Head of caudate nucleus (tissue), 42 donors: ENCODE data around the gene SAMD4A.

Source experiments
- DNase-seq, 42 donors: peaks; one replicate each; pipeline versions ENCODE4 v3.0.0 to v3.0.0-alpha.2; 2020 to 2021; ENCODE audit warnings: mixed read lengths in 7 of 42
- intact Hi-C: fragments of 100-400 bp; cut with DNase I; formaldehyde crosslinking; loops from one replicate; pipeline ENCODE4 v1.15.0; 2022

Gene SAMD4A

DNA sequence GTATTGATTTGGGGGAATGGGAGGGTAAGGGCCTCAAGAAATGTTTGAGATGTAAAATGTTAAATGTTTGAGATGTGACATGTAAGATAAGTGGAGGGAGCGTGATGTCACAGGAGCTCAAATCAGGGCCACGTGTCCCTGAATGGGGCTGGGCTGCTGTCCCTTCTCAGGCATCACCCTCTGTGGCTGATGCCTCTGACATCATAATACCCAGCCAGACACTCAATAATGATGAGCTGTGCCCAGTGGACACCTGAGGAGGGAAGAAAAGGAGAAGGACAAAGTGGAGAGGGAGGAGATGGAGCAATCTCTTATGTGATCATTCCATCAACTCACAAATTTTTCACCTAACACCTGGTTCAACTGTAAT is 120.8 kb downstream of the SAMD4A start:
- DNase-seq, result no peak
- intact Hi-C loops, result no loop called here

DNA sequence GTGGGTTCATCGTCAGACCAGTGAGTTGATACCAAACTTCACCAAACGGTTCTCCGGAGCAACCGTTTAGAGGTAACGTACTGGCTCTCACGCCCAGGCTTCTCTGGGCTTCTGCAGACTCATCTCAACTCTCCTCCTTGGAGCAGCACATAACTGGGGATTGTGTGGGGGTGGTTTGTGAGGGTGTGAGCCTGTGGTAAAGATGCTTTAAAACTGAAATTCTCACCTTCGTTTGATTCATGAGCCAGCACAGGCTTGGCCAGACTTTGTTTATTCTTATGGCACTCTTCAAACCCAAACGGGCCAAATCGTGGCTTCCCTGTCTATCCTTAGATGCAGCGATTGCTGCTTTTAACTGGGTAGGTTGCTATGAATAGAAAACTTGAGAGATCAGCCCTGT is 121.3 kb downstream of the SAMD4A start:
- no peak for DNase-seq
- intact Hi-C loops, result no loop called here

DNA sequence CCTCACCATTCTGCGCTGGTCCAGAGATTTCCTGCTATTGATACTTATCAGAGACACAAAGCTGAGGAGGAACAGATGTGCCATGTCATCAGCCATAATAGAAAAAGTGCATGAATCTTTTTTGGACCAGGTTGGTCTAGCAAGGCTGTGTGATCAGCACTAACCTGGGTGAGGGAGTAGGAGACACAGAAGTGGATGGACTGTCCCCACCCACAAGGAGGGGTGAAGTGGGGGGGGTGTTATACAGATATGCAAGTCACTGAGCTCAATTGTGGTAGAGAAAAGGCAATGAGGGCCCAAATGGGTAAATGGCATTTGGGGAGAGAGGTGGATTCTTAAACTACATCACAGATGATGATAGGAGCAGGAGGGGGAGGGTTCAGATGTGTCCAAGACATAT is 123.0 kb downstream of the SAMD4A start:
- intact Hi-C loops, result loop anchor here (5.0 kb wide), 1 partner anchor 118 kb away; no protein-coding TSS in a partner anchor

DNA sequence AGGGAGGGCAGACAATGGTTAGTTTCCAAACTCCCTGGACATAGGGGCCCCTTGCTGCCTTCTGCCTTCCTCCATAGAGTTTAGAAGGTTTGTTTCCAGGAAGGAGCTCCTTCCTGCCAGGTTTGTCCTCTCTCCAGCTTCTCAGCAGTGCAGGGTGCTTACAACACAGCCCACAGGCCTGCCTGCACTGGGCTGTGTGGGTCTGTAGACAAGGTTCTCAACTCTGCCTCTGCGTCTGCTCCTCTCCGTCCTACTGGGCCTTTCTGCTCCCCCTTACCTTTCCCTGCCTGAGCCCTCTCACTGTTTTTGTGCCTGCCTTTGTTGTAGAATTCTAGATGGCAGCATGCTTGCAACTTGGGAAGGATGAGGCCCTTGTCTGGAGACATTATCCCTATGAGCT is 124.0 kb downstream of the SAMD4A start:
- no peak for DNase-seq
- intact Hi-C loops, result loop anchor here (5.0 kb wide), 1 partner anchor 119 kb away; no protein-coding TSS in a partner anchor

More for the DNA sequence above, 123.0 kb downstream of the SAMD4A start:
- no peak for DNase-seq

DNA sequence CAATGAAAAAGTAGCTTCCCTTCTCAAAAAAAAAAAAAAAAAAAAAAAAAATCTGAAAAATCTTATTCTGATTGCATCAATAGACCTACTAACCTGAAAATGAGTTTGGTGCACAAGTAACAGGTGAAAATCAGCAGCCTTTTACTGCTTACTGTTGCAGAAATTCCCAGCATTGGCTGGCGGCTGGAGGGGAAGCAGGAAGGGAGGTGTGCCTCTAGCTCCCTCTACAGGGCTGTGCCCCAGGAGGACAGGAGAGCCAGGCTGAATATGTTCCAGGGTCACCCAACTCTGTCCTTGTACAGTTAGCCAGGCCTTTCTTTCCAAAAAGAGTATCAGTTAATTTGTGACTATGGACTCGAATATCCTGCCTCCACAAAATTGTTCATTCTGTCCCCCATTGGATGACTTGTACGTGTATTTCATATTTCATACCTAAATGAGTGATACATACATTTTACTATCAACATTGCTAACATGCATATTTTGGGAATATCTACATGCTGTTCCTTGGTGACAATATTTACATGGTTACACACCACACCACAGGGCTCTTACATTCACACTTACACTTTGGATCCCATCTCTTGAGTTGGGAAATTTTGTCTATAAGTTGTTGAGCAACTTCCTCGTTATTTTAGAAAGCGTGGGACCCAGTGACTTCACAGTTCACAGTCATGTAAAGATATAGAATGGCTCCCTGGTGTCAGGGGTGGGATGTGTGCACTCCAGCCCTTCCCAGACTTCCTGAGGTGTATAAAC is 124.8 kb downstream of the SAMD4A start:
- intact Hi-C loops, result loop anchor here (5.0 kb wide), 1 partner anchor 119 kb away; no protein-coding TSS in a partner anchor
- peak; percentile 59 to 90 (median 78) for DNase-seq

DNA sequence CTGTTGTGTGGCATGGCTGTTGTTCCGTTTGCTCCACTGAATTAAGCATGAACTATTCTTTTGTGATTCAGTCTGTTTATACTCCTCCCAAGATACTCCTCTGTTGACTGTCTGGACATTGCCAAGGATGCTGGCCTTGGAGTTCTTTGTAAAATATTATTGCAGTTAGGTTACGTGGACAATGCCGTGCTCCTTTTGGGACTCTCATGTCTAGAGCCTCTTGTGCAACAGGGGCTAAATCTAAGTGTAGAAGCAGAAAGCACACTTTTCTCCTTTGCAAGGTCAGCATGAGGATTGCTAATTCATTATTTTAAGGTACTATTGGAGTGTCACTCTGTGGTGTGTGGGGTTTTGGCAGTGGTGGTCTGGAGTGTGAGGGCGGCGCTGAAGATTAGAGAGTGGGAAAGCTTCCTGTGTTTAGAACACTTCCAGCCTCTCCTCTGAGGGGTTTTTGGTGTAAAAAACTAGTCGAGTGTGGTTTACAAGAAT is 125.4 kb downstream of the SAMD4A start:
- intact Hi-C loops, result loop anchor here (5.0 kb wide), 1 partner anchor 120 kb away; no protein-coding TSS in a partner anchor
- no peak for DNase-seq

DNA sequence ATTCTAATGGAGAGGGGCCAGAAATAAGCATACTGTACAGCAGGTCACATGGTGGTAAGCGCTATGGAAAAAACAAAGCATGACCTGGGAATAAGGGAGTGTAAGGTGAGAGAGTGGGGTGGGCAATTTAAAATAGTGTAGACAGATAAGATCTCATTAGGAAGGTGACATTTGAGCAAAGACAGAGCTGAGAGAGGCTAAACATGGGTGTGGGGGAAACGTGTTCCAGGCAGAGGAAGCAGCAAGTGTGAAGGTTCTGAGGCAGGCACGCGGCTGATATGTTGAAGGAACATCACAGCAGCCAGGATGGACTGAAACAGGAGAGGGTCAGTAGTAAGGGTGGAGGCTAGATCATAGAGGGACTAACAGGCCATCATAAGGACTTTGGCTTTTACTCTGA is 126.8 kb downstream of the SAMD4A start:
- intact Hi-C loops, result loop anchor here (5.0 kb wide), 1 partner anchor 121 kb away; no protein-coding TSS in a partner anchor
- no peak for DNase-seq

DNA sequence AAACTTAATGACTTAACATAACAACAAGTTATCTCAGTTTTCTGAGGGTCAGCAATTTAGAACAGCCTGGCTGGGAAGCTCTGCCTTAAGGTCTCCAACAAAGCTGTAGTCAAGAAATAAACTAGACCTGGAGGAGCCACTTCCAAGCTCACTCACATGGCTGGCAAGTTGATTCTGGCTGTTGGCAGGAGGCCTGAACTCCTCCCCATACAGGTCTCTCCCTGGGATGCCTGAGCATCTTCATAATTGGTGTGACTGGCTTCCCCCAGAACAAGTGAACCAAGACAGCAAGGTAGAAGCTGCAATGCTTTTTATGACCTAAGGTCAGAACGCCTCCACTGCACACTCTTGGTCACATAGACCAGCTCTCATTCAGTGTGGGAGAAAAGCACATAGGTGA is 128.3 kb downstream of the SAMD4A start:
- intact Hi-C loops, result no loop called here
- no peak for DNase-seq

DNA sequence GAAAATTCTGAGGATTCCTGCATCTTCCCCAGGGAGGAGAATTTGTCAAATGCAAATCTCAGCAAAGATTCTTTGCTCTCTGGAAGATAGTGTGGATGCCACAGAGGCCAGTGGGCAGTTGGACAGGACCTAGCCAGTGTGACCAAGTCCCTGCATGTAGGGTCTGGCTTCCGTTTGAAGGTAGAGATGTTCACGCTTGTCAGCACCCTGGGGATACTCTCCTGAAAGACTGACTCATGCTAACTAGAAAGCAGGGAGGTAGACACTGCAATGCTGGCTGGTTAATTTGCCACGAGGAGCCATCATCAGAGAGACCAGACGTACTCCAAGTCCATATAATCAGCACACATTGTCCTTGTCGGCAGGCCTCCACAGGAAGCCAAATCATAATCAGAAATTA is 130.1 kb downstream of the SAMD4A start:
- no peak for DNase-seq
- intact Hi-C loops, result no loop called here

DNA sequence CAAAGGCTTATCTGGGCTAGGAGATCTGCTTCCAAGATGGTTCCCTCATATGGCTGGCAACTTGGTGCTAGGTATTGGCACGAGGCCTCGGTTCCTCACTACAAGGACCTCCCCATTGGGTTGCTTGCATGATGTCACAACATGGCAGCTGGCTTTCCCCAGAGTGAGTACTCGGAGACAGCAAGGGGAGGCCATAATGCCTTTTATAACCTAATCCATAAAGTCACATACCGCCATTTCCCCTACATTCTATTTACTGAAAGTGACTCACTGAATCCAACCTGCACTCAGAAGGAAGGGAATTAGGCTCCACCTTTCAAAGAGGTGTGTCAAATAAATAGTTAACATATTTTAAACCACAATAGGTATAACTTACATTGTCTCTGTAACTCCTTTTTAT is 130.9 kb downstream of the SAMD4A start:
- no peak for DNase-seq
- intact Hi-C loops, result no loop called here

DNA sequence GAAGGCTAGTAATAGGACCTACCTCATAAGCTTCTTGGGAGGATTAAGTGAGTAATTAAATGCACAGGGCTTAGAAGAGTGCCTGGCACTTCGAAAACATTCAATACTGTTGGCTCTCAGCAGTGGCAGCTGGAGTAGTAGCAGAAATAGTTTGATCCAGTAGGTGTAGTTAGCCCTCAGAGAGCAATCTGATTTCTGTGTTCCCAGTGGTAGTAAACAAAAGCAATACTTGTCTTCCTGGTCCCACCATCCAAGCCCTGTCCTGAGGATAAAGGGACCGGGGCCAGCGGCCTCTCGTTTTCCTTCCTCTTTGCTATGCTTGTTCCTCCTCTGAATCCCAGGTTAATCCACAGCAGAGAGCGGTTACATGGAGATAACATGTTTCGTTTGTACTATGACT is 131.6 kb downstream of the SAMD4A start:
- intact Hi-C loops, result no loop called here
- no peak for DNase-seq

DNA sequence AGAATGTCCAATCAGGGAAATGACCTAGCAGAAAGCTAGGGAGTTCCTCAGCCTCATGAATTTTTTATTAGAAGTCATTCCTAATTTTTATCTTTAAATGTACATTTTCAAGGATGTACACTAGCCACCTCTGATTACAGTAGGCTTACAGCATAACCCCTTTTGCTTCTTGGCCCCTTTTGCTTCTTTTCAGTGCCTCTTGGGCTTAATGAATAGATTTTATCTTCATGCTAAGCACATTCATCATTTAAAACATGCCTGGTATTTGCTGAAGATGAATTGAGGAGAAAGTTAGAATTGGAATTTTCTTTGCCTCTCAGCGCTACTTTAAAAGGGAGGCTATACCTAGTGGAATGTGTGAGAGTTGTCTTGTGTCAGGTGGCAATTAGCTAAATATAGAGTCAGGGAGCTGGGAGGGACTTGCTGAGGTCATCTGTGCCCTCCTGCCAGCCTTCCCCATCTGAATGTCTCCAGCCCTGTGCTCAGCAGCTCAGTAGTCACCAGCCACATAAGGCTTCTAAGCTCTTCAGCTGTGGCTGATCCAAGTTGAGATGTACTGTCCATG is 132.1 kb downstream of the SAMD4A start:
- no peak for DNase-seq

DNA sequence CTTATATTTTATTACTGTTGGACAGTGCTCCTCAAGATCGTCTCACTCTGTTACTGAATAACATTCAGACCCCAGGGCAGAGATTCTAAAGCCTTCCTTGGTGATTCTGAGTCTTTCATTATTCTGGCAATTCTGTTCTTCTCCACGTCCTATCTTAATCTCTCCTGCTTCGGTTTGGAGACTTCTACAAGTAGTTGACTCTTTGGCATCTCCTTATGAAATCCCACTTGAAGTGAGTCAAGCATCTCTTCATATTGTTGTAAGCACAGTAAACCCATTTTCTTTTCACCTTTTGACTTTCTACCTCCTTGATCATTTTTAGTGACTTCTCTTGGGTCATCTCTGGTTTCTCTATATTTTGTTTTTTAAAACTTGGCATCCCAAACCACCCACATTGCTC is 132.8 kb downstream of the SAMD4A start:
- no peak for DNase-seq
- intact Hi-C loops, result no loop called here

More for the DNA sequence above, 132.1 kb downstream of the SAMD4A start:
- intact Hi-C loops, result no loop called here

DNA sequence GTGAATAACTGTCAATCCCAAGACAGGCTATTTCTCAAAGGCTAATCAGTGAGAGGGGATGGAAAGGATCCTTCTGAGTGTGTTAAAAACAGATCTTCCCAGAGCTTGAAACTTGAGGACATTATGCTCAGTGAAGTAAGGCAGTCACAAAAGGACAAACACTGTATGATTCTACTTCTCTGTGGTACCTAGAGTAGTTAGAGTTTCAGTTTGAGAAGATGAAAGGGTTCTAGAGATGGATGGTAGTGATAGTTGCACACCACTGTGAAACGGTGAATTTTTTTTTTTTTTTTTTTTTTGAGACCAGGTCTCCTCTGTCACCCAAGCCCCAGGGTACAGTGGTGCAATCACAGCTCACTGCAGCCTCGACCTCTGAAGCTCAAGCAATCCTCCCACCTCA is 133.8 kb downstream of the SAMD4A start:
- intact Hi-C loops, result no loop called here
- DNase-seq, result no peak

DNA sequence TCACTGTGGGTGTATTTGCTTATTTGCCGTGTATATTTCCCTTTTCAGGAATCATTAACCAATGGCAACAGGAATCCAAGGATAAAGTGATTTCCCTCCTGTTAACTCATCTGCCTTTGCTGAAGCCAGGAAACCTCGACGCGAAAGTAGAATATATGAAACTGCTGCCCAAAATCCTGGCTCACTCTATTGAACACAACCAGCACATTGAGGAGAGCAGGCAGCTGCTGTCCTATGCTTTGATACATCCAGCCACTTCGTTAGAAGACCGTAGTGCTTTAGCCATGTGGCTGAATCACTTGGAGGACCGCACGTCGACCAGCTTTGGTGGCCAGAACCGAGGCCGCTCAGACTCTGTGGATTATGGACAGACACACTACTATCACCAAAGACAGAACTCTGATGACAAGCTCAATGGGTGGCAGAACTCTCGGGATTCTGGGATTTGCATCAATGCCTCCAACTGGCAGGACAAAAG is 135.1 kb downstream of the SAMD4A start:
- intact Hi-C loops, result no loop called here
- no peak for DNase-seq

DNA sequence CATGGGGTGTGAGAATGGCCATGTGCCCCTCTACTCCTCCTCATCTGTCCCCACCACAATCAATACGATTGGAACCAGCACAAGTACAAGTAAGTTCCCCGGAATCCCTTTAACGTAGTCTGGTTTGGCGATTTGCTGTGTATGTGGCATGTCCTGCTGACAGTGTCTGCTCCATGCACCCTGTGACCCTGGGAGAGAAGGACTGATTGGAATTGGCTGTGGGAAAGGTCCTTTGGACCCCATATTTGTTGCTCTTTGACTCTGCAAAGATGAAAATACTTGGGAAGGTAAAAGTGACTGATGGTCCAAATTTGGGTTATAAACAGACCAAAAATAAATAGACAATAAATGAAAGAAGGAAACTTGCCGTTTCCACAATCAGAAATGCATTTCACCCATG is 135.6 kb downstream of the SAMD4A start:
- intact Hi-C loops, result no loop called here
- no peak for DNase-seq

DNA sequence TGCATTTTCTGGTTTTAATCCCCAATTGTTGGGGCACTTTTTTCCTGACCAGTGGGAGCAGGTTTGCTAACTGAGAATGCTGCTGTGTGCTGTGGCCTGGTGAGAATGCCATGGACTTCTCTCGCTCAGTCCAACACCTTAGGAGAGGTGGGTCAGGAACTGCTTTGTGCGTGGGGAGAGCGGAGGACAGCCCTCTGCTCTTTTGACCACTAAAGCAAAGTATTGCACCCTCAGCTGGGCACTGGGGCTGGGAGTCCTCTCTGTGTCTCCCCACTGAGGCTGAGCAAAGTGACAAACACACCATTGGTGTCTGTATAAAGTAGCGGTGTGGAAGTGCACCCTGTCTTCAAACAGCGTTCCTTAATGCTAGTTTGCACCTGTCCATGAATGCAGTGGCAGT is 136.2 kb downstream of the SAMD4A start:
- DNase-seq, result no peak
- intact Hi-C loops, result no loop called here

DNA sequence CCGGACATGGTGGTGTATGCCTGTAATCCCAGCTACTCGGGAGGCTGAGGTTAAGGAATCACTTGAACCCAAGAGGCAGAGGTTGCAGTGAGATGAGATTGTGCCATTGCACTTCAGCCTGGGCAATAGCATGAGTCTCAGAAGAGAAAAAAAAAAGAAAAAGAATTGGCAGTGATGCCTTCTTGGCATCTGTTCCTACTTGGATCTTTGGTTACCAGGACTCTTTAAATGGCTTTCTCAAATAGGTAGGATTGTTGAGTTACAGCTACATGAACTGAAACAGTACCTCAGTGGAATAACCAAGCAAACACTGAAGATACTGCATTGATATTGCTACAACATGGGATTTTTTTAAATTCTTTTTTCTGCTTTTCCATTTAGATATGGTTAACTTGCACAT is 136.8 kb downstream of the SAMD4A start:
- no peak for DNase-seq
- intact Hi-C loops, result no loop called here

DNA sequence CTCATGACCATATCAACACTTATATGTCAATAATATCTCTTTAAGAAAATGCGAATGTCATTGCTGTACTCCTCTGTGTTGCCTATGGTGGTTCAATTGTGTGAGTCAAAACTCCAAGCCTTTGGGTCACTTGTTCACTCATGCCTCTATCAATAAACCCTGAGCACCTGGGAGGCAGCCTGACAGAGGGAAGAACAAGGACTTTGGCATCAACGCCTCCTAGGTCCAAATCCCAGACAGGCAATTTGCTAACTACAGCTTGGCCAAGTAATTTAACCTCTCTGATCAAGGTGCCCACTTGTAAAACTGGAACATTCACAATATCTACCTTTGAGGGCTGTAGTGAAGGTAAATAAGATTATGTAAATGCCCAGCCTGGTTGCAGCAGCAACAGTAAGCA is 137.8 kb downstream of the SAMD4A start:
- DNase-seq, result no peak
- intact Hi-C loops, result no loop called here

DNA sequence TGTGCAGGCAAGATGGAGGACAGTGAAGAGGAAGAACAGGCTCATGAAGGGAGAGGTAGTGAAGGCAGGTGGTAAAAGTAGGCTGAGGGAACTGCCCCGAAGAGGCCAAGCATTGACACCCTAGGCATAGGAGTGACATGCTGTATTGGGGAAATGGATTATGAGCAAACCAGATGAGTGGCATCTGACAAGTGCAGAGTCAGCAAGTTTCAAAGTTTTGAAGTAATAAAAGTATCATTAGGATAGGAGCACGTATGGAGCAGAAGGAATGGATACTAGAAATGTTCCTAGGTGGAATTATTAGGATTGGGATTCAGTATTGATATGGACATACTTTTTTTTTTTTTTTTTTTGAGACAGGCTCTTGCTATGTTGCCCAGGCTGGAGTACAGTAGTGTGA is 139.8 kb downstream of the SAMD4A start:
- DNase-seq, result no peak
- intact Hi-C loops, result no loop called here

DNA sequence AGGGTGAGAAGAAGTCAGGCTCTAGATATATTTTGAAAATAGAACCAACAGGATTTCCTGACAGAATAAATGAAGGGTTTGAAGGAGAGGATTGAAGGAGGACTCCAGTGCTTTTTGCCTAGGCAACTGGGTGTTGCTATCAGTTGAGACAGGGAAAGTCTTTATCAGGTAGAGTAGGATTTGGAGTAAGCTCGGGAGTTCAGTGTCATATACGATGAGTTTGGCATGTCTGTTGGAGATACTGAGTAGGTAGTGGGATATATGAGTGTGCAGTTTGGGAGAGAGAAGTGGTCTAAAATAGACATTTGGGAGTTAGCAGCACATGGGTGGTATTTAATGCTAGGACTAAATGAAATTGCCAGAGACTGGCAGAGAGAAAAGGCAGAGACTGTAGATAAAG is 141.2 kb downstream of the SAMD4A start:
- intact Hi-C loops, result no loop called here
- DNase-seq, result no peak
